Measurements from ENCODE around the gene PDGFC. TPM values are rescaled to one million over a fixed set of nuclear protein-coding genes. Genes with fewer than 3 reads are reported as not detected.

The PDGFC gene
- total and polyA plus RNA-seq, 12 donors, result 2.1 to 18.2 (median 14.8) TPM

DNA sequence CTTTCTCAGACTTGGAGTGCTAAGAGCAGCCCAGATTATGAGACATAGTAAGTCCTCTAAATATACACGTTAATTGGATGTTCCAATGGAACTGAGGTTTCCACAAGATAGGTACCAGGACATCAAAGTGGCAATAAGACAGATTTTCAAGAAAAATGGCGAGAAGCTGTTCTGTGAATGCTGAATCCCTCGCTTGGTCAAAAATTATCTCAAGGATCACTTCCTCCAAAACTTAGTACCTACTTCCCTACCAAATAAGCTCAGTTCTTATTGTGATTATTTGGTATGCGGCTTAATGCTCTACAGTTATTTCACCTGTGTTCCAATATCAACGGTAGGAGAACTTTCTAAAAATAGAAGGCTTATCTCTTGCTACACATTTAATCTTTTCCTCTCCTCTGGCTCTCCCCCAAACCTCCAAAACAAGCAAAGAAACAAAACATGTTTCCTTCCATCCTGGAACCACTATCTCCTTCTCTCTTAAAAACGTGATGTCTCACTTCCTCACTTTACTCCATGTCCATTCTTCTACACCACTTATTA, 14.7 kb downstream of the PDGFC start:
- WGBS, 2 donors, result 59 to 60% methylated on average over 6 of the region's 6 CpGs
- Histone ChIP-seq H3K27ac (no peak overlapping the region), H3K36me3 (no peaks in the 10 kb centered on the region), H3K9me3 (no peaks in the 10 kb centered on the region), H3K27me3 (no peaks in the 10 kb centered on the region), H3K4me1 (peaks cover 0 to 50% (median 4%) of the 10 kb centered on the region in 9 donors), H3K4me3 (no peak overlapping the region)
- TF ChIP-seq CTCF (IDR thresholded peaks at IDR 0.05), result no peak
- intact Hi-C loops (cut with DNase I), result loop anchor here in 1 of 10 donors (10.0 kb wide), 1 partner anchor 182 kb away; no protein-coding TSS in a partner anchor
- DNase-seq, result no peak
- ATAC-seq, result no peak

DNA sequence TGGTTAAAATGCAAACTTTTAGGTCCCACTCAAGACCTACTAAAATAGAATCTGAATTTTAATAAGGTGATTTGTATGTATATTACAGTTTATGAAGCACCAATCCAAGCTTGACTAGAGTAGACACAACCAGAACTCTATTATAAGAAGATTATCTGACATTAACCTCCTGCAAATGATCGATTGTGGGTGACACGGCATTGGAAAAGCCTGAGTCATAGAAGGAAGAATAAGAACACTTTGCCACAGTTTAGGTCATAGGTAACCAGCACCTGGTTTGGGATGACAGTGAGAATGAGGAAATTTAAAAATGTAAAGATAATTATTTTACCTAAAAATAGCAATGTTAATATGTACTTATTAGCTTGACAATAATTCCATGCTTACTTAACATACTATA, 15.2 kb downstream of the PDGFC start:
- Histone ChIP-seq H3K4me3 (no peak overlapping the region), H3K27ac (no peak overlapping the region), H3K9me3 (no peaks in the 10 kb centered on the region), H3K4me1 (peaks cover 0 to 54% (median 9%) of the 10 kb centered on the region in 9 donors), H3K27me3 (no peaks in the 10 kb centered on the region), H3K36me3 (no peaks in the 10 kb centered on the region)
- WGBS, 2 donors, result 91 to 95% methylated on average over 2 of the region's 2 CpGs
- ATAC-seq (no peak), DNase-seq (no peak)
- TF ChIP-seq CTCF (IDR thresholded peaks at IDR 0.05), result no peak
- intact Hi-C loops (cut with DNase I), result loop anchor here in 1 of 10 donors (10.0 kb wide), 1 partner anchor 182 kb away; no protein-coding TSS in a partner anchor

DNA sequence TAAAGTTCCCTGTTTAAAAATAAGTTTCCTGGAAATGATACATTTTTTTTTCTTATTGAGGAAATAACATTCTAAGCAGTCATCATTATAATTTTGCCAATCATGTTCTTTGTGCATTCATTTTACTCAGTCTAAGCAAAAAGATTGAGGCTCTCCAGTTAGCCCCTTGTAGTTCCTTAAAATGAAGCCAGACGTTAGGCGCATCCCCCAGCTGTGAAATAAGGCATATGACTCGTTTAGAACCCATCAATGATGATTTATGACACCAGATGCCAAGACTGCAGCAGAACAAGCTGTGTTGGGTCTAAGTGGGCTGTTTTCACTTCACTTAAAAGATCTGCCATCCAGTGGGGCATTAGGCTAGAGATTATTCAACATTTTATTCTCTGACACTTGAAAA, 17.0 kb downstream of the PDGFC start:
- peak overlapping the region in 2 of 10 donors; percentile 30 to 51 for H3K27ac ChIP-seq
- H3K4me3 ChIP-seq, result no peak overlapping the region
- intact Hi-C loops (cut with DNase I), result loop anchor here in 1 of 10 donors (10.0 kb wide), 1 partner anchor 180 kb away; no protein-coding TSS in a partner anchor
- WGBS, 2 donors, result 69 to 72% methylated on average over 3 of the region's 3 CpGs
- no peak for TF ChIP-seq CTCF (IDR thresholded peaks at IDR 0.05)
- H3K4me1 ChIP-seq, result peaks cover 0 to 71% (median 15%) of the 10 kb centered on the region in 9 donors
- DNase-seq, result no peak
- H3K27me3 ChIP-seq, result no peaks in the 10 kb centered on the region
- ATAC-seq, result peak in 7 of 8 donors; percentile 50 to 80 (median 66)
- no peaks in the 10 kb centered on the region for H3K9me3 ChIP-seq
- no peaks in the 10 kb centered on the region for H3K36me3 ChIP-seq

- TF ChIP-seq CTCF (IDR thresholded peaks at IDR 0.05), result no peak
- no peaks in the 10 kb centered on the region for H3K9me3 ChIP-seq
- DNase-seq, result no peak
- no peaks in the 10 kb centered on the region for H3K36me3 ChIP-seq
- peaks cover 0 to 77% (median 17%) of the 10 kb centered on the region in 9 donors for H3K4me1 ChIP-seq
- ATAC-seq, result no peak
- no peaks in the 10 kb centered on the region for H3K27me3 ChIP-seq
- H3K27ac ChIP-seq, result peak overlapping the region in 3 of 10 donors; percentile 9 to 61 (median 25)
- H3K4me3 ChIP-seq, result no peak overlapping the region
- intact Hi-C loops (cut with DNase I), result loop anchor here in 1 of 10 donors (10.0 kb wide), 1 partner anchor 179 kb away; no protein-coding TSS in a partner anchor
- WGBS, 2 donors, result 79 to 92% methylated on average over 2 of the region's 2 CpGs
These were observed 17.6 kb downstream of the PDGFC start for GRCh38 chr4:156953951-156954350.
